ENCODE data around the gene PIGQ. TPM values are rescaled to one million over a fixed set of nuclear protein-coding genes. Genes with fewer than 3 reads are reported as not detected.

The PIGQ gene
- total and polyA plus RNA-seq, 2 of the 4 experiments (the other 2 are of a cell fraction) = 5.9 to 36.8 TPM

DNA sequence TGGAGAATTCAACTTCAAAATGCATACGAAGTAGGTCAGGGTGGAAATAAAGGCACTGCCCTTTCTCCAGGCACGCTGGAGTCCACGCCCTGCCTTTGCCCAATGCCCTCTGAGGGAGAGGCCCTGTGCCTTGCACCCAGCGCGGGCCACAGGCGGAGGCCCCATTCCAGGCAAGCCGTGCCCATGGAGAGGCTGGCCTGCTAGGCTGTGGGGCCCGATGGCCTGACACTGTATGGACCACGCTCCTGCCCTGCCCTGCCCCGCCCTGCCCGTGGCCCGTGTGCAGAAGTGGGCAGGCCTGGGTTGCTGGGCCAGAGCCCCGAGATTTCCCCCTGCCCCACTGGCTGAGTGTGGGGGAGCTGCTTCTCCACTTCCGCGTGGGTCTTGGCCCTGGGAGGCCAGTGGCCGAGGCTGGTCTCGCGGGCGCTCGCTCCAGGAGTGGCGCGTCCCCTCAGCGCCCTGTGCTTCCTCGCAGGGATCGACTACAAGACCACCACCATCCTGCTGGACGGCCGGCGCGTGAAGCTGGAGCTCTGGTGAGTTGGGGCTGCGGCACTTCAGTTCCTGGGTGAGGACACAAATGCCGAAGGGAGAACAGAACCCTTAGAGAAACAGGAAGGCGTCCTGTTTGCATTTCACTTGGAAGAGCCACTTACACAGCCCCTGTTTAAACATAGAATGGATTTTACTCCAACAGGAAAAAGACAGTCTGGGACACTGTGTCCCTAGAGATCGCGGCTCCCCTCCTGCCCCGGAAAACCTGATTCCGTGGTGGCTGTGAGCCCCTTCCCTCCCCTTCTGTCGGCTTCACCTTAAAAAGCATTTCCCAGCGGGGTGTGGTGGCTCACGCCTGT lies 47.2 kb downstream of the PIGQ start:
- intact Hi-C loops (cut with micrococcal nuclease) = no loop called here
- dilution Hi-C loops (cut with HindIII; ENCODE audit: low sequenced_read_pairs, unreplicated experiment) = no loop called here
- Histone ChIP-seq H2AFZ (replicated peaks; ENCODE audit: low read length, poor library complexity) (peak overlapping the region; percentile 48), H3K9ac (ENCODE audit: low read depth, low read length) (no peak overlapping the region), H2AK9ac (replicated peaks; ENCODE audit: low read depth, low read length, poor library complexity) (no peak overlapping the region), H2BK20ac (ENCODE audit: low read depth, low read length) (no peak overlapping the region), H3K9me3 (ENCODE audit: control insufficient read depth, insufficient read depth, low read length) (no peaks in the 10 kb centered on the region), H4K20me1 (ENCODE audit: insufficient read depth, low read length) (peaks cover 20% of the 10 kb centered on the region), H3K23ac (ENCODE audit: low read depth, low read length) (no peak overlapping the region), H3K4me1 (ENCODE audit: control insufficient read depth, insufficient read depth, low read length) (peaks cover 3% of the 10 kb centered on the region; the same call in 1 of the 2 replicates), H4K5ac (ENCODE audit: low read depth, low read length) (no peak overlapping the region), H3K4me2 (ENCODE audit: low read depth, low read length) (no peak overlapping the region), H3K18ac (ENCODE audit: low read depth, low read length) (no peak overlapping the region), H3K56ac (ENCODE audit: extremely low read depth, insufficient read depth, low read length) (no peak overlapping the region), H3K27ac (ENCODE audit: insufficient read depth, low read length) (no peak overlapping the region), H3K9me1 (ENCODE audit: insufficient read depth, low read length) (peaks cover 3% of the 10 kb centered on the region; the same call in 1 of the 2 replicates), H2BK5ac (ENCODE audit: low read depth, low read length, poor library complexity, severe bottlenecking) (no peak overlapping the region), H3K4me3 (ENCODE audit: insufficient read depth, low read depth, low read length) (no peak overlapping the region), H3K36me3 (ENCODE audit: control insufficient read depth, insufficient read depth, low read length) (peaks cover 5% of the 10 kb centered on the region; the same call in 1 of the 2 replicates), H4K8ac (ENCODE audit: low read depth in 2 of 2, low read length in 2 of 2) (no peak overlapping the region), H3K4ac (ENCODE audit: low read depth, low read length) (no peak overlapping the region), H2AK5ac (ENCODE audit: low read depth, low read length) (no peak overlapping the region), H3K27me3 (ENCODE audit: control insufficient read depth, insufficient read depth, low read length) (no peaks in the 10 kb centered on the region), H2BK15ac (ENCODE audit: low read depth, low read length) (no peak overlapping the region), H2BK120ac (ENCODE audit: low read depth, low read length) (no peak overlapping the region), H3K79me1 (ENCODE audit: low read depth in 1 of 2, low read length in 2 of 2) (peaks cover 9 to 35% of the 10 kb centered on the region in 2 experiments; a peak in 3 of 4 replicates), H3K14ac (replicated peaks; ENCODE audit: low read depth, low read length) (no peak overlapping the region), H4K91ac (ENCODE audit: insufficient read depth, low read depth, low read length) (no peak overlapping the region)
- BruUV-seq (replicated peaks) = no TSS peak
- ATAC-seq (ENCODE audit: low read depth) = no peak
- WGBS, 2 experiments (ENCODE audit: extremely low coverage in 2 of 2, insufficient read length in 1 of 2) = 92% methylated on average over 15 of the region's 39 CpGs; no CpG with 5 or more reads in 1 of the 2 experiments
- no peak for DNase-seq
- in situ Hi-C loops (cut with MboI; ENCODE audit: low sequenced_read_pairs) = no loop called here
- TF ChIP-seq BHLHE40 (IDR thresholded peaks at IDR 0.05; ENCODE audit: low read depth, low read length) (no peak), CHD1 (IDR thresholded peaks at IDR 0.05; ENCODE audit: low read depth, low read length) (no peak), MAFK (IDR thresholded peaks at IDR 0.05; ENCODE audit: low read depth, low read length) (no peak), SMC3 (IDR thresholded peaks at IDR 0.05; ENCODE audit: low read depth, low read length) (no peak), RAD21 (IDR thresholded peaks at IDR 0.05; ENCODE audit: low read length) (no peak), MXI1 (IDR thresholded peaks at IDR 0.05; ENCODE audit: borderline replicate concordance, low read depth, low read length) (no peak), MAZ (IDR thresholded peaks at IDR 0.05; ENCODE audit: borderline replicate concordance, low read depth, low read length) (no peak), CEBPB (IDR thresholded peaks at IDR 0.05; ENCODE audit: low read depth, low read length) (no peak), RFX5 (IDR thresholded peaks at IDR 0.05; ENCODE audit: low read depth, low read length) (no peak)
- TF ChIP-seq, protein P1, sequence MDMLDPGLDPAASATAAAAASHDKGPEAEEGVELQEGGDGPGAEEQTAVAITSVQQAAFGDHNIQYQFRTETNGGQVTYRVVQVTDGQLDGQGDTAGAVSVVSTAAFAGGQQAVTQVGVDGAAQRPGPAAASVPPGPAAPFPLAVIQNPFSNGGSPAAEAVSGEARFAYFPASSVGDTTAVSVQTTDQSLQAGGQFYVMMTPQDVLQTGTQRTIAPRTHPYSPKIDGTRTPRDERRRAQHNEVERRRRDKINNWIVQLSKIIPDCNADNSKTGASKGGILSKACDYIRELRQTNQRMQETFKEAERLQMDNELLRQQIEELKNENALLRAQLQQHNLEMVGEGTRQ (IDR thresholded peaks at IDR 0.05; ENCODE audit: low read depth, low read length) = no peak
- TF ChIP-seq, protein P2, sequence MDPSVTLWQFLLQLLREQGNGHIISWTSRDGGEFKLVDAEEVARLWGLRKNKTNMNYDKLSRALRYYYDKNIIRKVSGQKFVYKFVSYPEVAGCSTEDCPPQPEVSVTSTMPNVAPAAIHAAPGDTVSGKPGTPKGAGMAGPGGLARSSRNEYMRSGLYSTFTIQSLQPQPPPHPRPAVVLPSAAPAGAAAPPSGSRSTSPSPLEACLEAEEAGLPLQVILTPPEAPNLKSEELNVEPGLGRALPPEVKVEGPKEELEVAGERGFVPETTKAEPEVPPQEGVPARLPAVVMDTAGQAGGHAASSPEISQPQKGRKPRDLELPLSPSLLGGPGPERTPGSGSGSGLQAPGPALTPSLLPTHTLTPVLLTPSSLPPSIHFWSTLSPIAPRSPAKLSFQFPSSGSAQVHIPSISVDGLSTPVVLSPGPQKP (IDR thresholded peaks at IDR 0.05; ENCODE audit: borderline replicate concordance, low read depth, low read length) = no peak
- TF ChIP-seq, protein P3, sequence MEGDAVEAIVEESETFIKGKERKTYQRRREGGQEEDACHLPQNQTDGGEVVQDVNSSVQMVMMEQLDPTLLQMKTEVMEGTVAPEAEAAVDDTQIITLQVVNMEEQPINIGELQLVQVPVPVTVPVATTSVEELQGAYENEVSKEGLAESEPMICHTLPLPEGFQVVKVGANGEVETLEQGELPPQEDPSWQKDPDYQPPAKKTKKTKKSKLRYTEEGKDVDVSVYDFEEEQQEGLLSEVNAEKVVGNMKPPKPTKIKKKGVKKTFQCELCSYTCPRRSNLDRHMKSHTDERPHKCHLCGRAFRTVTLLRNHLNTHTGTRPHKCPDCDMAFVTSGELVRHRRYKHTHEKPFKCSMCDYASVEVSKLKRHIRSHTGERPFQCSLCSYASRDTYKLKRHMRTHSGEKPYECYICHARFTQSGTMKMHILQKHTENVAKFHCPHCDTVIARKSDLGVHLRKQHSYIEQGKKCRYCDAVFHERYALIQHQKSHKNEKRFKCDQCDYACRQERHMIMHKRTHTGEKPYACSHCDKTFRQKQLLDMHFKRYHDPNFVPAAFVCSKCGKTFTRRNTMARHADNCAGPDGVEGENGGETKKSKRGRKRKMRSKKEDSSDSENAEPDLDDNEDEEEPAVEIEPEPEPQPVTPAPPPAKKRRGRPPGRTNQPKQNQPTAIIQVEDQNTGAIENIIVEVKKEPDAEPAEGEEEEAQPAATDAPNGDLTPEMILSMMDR (conservative IDR thresholded peaks at IDR 0.05; ENCODE audit: low read depth, low read length) = no peak
- POLR2A ChIA-PET (ENCODE audit: unreplicated experiment) = no interaction called here
- CTCF ChIA-PET = no interaction called here

All from IMR-90 (cell line).